ENCODE measurements around the gene VAMP1. TPM values are rescaled to one million over a fixed set of nuclear protein-coding genes. Genes with fewer than 3 reads are reported as not detected.

Gene VAMP1
- total and polyA plus RNA-seq, 10 of the 15 experiments (the other 5 are each of a cell fraction or from before 2014, with no cell fraction given) = 4.8 to 123 (median 27.5) TPM

GRCh38 chr12:6424008-6424347 lies 46.5 kb downstream of the VAMP1 start:
- intact Hi-C loops (cut with micrococcal nuclease; ENCODE audit: unreplicated experiment) (loop anchor here (5.0 kb wide), 1 partner anchor 87 kb away; no protein-coding TSS in a partner anchor), in situ Hi-C loops (cut with MboI) (no loop called here)
- no peaks in the 10 kb centered on the region; a peak in 1 of 4 replicates for H3K27me3 ChIP-seq (replicated peaks in 1 of 2; ENCODE audit: control insufficient read depth in 2 of 2, insufficient read depth in 2 of 2, low read length in 1 of 2)
- no TSS peak for BruUV-seq (replicated peaks)
- peak overlapping the region; percentile 73 for H3K4me2 ChIP-seq (ENCODE audit: control insufficient read depth, insufficient read depth)
- no peaks in the 10 kb centered on the region for H3K9me3 ChIP-seq (replicated peaks; ENCODE audit: control insufficient read depth, insufficient read depth, low read length)
- H3K36me3 ChIP-seq (ENCODE audit: control insufficient read depth in 2 of 2, insufficient read depth in 2 of 2, low read length in 1 of 2) = no peaks in the 10 kb centered on the region
- H3K4me3 ChIP-seq = no peak overlapping the region
- ChIA-PET CTCF (interaction anchor here (0.7 to 8.1 kb wide), 36 partner anchors 8 to 265 kb away, joined by 3 to 240 read pairs (median 4); partner anchors contain the start of genes CD27, GAPDH, MRPL51 and TAPBPL), SMC1A (ENCODE audit: uncharacterized antibody, unreplicated experiment) (interaction anchor here (0.7 to 8.1 kb wide), 29 partner anchors 9 to 181 kb away, joined by 3 to 211 read pairs (median 5); partner anchors contain the start of genes CD27, GAPDH, MRPL51 and TAPBPL), POLR2A (interaction anchor here (0.6 to 7.3 kb wide), 9 partner anchors 21 to 254 kb away, joined by 3 to 134 read pairs (median 4); partner anchors contain the start of genes CD27, TAPBPL and VAMP1), RAD21 (ENCODE audit: unreplicated experiment) (interaction anchor here (0.9 to 7.6 kb wide), 15 partner anchors 22 to 265 kb away, joined by 3 to 151 read pairs (median 9); partner anchors contain the start of genes CD27, MRPL51, NOP2 and TAPBPL)
- no peak for FAIRE-seq
- no peak; the same call in 1 of the 3 replicates for ATAC-seq
- H3K79me2 ChIP-seq (ENCODE audit: control insufficient read depth, insufficient read depth, low read length) = peaks cover 3% of the 10 kb centered on the region
- H3K9ac ChIP-seq (ENCODE audit: control insufficient read depth, insufficient read depth, low read length) = peak overlapping the region; percentile 56
- 35% methylated on average over 6 of the region's 6 CpGs for WGBS (ENCODE audit: insufficient coverage, insufficient replicate concordance, low lambda C conversion rate, missing lambda C conversion rate)
- H2AFZ ChIP-seq (ENCODE audit: control insufficient read depth, low read depth, low read length) = peak overlapping the region; percentile 87
- DNase-seq (ENCODE audit: low read depth, low spot score) = no peak
- no peaks in the 10 kb centered on the region for H4K20me1 ChIP-seq (ENCODE audit: control insufficient read depth, insufficient read depth)
- no peak for TF ChIP-seq WRNIP1 (IDR thresholded peaks at IDR 0.05; ENCODE audit: borderline replicate concordance, low read depth, low read length)
- TF ChIP-seq IKZF2 (IDR thresholded peaks at IDR 0.05) = no peak
- TF ChIP-seq NR2C2 (IDR thresholded peaks at IDR 0.05; ENCODE audit: borderline replicate concordance, control insufficient read depth, insufficient read length, low read depth) = no peak
- TF ChIP-seq JUNB (IDR thresholded peaks at IDR 0.05) = no peak
- TF ChIP-seq ZNF217 (IDR thresholded peaks at IDR 0.05) = no peak
- peak; percentile 79; the same call in 1 of the 2 replicates for TF ChIP-seq HDGF (IDR thresholded peaks at IDR 0.05)
- no peak for TF ChIP-seq BCL11A (IDR thresholded peaks at IDR 0.05; ENCODE audit: low read depth, low read length)
- TF ChIP-seq POLR2AphosphoS5 (IDR thresholded peaks at IDR 0.05; ENCODE audit: low read length) = no peak
- TF ChIP-seq SMAD5 (IDR thresholded peaks at IDR 0.05; ENCODE audit: low read depth) = no peak
- 0 out of 2 replicates have a peak, but pooled peaks have one; percentile 24 for TF ChIP-seq ZNF207 (IDR thresholded peaks at IDR 0.05; ENCODE audit: borderline replicate concordance)
- no peak for TF ChIP-seq YY1 (IDR thresholded peaks at IDR 0.05; ENCODE audit: low read depth, low read length)
- no peak for TF ChIP-seq SKIL (IDR thresholded peaks at IDR 0.05; ENCODE audit: low read depth, poor library complexity, severe bottlenecking)
- TF ChIP-seq IRF4 (IDR thresholded peaks at IDR 0.05; ENCODE audit: low read depth, low read length) = no peak
- H3K27ac ChIP-seq (ENCODE audit: control insufficient read depth, insufficient read depth) = peak overlapping the region; percentile 61
- H3K4me1 ChIP-seq (ENCODE audit: control insufficient read depth, insufficient read depth, low read length) = peaks cover 47% of the 10 kb centered on the region
